ENCODE measurements around the gene TTC3.
"Not testable (repeated sequence)": the region's sequence is repeated elsewhere in the genome, so short reads cannot be mapped to it uniquely, and the experiment has no call there.

TTC3 gene

DNA sequence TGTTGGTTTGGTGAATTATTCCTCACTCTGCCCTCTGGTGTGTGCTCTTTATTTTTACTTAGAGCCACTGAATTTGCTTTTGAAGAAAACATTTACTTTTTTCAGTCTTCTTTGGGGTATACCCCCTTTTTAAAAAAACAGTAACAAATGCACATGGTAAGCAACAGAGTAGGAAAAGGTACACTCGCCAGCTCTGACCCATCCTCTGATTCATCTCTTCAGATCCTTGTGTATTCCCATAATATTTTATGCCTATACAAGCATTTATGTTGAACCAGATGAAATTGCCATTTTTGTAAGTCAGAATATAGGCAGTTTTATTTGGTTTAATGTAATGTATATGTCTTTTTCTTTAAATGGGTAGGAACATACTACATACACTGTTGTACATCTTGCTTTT, 28.3 kb downstream of the TTC3 start:
- FAIRE-seq, result no peak

DNA sequence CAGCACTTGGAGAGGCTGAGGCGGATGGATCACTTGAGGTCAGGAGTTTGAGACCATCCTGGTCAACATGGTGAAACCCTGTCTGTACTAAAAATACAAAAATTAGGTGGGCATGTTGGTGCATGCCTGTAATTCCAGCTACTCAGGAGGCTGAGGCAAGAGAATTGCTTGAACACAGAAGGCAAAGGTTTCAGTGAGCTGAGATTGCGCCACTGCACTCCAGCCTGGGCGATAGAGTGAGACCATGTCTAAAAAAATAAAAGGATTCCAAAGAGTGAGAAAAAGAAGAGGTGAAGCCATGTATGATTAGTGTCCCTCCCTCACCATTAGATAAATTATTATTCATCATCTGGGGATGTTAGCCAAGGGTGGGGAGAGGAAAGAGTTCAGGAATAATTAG, 29.7 kb downstream of the TTC3 start:
- not testable (repeated sequence) for FAIRE-seq

DNA sequence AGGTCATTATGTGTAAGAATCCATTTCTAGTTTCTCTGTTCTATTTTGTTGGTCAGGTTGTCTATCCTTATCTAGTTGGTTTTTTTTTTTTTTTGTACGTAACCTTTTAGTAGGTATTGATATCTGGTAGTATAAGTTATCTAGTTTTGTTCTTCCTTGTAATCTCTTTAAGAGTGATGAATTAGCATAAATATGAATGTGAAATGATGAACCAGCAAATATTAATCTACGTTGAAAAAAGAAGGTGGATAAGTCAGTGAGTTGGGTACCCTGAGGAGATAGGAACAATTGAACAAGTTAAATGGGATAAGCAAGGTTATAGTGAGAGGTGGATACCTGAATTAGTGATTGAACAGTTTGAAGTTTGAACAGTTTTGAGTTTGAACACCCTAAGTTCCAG, 33.9 kb downstream of the TTC3 start:
- no peak for FAIRE-seq

DNA sequence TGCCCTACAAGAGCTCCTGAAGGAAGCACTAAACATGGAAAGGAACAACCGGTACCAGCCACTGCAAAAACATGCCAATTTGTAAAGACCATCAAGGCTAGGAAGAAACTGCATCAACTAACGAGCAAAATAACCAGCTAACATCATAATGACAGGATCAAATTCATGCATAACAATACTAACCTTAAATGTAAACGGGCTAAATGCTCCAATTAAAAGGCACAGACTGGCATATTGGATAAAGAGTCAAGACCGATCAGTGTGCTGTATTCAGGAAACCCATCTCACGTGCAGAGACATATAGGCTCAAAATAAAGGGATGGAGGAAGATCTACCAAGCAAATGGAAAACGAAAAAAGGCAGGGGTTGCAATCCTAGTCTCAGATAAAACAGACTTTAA, 38.0 kb downstream of the TTC3 start:
- FAIRE-seq, result not testable (repeated sequence)

DNA sequence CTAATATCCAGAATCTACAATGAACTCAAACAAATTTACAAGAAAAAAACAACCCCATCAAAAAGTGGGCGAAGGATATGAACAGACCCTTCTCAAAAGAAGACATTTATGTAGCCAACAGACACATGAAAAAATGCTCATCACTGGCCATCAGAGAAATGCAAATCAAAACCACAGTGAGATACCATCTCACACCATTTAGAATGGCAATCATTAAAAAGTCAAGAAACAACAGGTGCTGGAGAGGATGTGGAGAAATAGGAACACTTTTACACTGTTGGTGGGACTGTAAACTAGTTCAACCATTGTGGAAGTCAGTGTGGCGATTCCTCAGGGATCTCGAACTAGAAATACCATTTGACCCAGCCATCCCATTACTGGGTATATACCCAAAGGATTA, 41.2 kb downstream of the TTC3 start:
- FAIRE-seq, result not testable (repeated sequence)

DNA sequence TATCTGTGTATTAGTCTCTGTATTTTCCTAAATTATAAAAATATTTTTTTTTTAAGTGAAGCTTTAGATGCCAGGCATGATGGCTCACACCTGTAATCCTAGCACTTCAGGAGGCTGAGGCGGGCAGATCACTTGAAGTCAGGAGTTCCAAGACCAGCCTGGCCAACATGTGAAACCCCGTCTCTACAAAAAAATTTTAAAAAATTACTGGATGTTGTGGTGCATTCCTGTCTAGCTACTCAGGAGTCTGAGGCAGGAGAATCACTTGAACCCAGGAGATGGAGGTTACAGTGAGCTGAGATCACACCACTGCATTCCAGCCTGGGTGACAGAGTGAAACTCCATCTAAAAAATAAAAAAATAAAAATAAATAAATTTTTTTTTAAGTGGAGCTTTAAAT, 43.4 kb downstream of the TTC3 start:
- FAIRE-seq, result not testable (repeated sequence)

DNA sequence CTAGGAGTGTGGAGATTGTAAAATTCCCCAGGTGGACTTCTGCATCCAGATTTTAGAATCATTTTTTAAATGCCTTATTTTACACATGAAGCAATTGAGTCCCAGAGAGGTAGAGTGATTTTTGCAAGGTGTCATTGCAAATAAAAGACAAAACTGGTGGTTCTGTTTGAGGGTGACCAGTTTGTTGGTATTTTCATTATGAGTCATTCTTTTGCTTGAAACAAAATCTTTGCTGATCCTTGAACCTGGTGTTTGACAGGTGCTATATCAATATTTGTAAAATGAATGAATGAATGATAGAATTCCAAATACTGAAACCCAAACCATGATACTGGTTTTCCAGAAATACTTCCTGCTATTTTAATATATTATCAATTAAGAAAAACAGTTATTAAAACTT, 44.1 kb downstream of the TTC3 start:
- no peak for FAIRE-seq

DNA sequence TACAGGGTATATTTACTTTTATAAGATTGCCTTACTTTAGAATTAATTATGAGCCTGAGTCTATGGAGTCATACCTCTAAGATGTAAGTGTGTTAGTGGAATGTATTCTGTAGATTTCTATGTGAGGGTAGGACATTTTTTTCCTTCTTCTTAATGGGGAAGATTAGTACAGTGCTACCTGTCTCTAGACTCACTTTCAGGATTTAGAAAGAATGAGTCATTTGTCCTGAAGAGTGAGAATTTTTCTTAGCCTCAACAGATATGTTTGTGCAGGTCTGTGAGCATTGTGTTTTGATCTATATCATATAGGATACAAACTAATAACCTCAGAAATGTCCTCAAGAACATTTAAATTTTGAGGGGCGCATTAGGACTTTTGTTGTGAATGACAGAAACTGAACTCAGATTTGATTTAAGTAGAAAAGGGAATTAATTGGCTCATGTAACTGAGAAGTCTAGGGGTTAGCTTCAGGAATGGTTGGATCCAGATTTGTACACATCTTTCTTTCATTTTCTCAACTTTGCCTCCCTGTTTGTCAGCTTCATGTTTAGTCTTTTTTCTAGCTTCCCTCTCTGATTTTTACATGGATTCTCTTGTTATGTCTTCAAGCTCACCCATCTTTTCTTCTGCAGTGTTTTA, 45.3 kb downstream of the TTC3 start:
- FAIRE-seq, result no peak

DNA sequence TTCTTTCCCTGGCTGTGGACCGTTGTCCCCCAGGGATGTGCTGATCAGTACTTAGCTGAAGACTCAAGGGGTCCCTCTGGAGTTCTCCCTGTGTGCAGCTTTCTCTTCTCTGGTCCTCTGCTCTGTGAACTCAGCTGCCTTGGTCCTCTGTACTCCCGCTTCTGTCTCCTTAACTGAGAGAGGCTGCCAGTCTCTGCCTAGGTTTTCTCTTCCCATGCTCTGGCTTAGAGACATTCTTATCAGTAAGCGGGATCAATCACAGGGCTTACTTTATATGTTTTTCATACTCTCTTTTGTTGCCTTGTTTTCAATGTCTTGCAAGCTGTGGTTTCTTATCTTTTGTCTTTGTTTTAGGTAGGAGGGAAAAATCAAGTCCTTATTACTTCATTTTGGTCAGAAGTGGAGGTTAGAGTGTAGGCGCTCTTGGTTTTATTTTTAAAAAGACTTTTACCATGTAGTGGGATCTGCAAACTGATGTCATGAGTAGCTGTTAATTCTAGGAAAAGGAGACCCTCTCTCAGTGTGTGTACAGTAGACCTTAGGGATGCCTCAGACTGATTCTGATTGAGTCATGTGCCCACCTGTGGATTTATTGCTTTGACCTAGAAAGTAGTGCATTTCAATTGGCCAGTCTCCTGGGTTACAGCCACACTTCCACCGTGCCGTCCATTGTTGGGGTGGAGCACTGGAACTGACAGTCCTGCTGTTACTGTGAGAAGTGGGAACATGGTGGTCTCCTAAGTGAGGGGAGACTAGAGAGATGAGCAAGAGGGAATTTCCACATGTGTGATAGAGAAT, 46.6 kb downstream of the TTC3 start:
- FAIRE-seq, result no peak

DNA sequence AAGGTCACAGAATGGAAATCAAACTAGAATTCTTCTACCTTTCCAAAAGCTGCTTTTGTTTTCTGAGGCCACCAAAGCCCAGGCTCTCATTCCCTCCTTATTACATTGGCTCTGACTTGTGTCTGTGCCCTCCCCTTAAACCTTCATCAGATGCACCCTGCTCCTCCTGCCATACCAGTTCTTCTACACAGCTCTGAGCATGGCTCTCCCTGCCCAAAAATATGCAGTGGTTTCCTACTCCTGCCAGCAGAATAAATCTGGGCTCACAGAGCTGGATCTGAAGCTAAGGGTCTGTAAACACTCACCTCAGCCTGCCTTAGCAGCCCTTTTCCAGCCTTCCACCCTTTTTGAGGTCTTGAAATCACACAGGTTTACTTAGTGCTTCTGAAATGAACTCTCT, 55.0 kb downstream of the TTC3 start:
- FAIRE-seq, result no peak

DNA sequence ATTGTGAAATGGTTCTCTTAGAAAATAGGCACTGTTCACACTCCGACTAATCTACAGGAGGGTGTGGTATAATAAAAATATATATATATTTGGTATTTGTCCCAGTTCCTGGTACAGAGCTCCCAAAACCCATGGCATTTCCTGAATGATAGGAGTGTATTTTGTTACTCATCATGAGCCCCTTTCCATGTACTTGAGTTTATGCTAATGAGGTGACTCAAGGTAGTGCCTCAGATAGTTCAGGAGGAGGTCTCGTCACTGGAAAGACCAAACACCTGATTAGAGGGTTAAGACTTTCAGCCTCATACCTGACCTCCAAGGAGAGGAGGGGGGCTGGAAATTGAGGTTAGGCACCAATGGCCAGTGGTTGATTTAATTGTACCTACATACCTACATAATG, 57.9 kb downstream of the TTC3 start:
- no peak for FAIRE-seq

DNA sequence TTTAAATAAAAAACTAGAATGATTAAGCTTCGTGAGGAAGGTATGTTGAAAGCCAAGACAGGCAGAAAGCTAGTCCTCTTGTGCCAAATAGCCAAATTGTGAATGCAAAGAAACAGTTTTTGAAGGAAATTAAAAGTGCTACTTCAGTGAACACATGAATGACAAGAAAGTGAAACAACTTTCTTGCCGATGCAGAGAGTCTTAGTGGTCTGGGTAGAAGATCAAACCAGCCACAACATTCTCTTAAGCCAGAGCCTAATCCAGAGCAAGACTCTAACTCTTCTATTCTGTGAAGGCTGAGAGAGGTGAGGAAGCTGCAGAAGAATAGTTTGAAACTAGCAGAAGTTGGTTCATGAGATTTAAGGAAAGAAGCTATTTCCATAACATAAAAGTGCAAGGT, 63.2 kb downstream of the TTC3 start:
- FAIRE-seq, result no peak

DNA sequence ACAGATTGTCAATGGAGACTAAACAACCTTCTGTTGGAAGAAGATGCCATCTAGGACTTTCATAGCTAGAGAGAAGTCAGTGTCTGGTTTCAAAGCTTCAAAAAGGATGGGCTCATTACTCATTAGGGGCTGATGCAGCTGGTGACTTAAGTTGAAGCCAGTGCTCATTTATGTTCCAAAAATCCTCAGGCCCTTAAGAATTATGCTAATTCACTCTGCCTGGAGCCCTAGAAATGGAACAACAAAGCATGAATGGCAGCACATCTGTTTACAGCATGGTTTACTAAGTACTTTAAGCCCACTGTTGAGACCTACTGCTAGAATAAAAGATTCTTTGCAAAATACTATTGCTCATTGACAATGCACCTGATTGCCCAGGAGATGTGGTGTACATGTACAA, 63.7 kb downstream of the TTC3 start:
- no peak for FAIRE-seq

DNA sequence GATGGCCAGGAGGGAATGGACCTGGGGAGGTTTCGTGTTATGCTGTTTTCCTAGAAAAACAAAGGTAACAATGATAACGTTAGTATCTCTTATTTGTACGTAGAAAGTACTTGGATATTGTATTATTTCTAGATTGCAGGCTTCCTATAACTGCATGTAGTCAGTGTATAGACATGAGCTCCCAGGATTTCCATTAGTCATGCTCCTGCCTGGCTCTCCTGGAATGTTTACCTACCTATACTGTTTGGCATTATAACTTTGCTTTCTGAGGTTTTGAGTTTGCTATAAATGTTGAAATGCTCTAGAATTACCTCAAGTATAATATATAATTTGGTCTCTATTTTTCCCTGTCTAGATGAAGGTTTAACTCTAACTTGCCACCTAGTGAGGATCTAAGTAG, 66.1 kb downstream of the TTC3 start:
- FAIRE-seq, result no peak

DNA sequence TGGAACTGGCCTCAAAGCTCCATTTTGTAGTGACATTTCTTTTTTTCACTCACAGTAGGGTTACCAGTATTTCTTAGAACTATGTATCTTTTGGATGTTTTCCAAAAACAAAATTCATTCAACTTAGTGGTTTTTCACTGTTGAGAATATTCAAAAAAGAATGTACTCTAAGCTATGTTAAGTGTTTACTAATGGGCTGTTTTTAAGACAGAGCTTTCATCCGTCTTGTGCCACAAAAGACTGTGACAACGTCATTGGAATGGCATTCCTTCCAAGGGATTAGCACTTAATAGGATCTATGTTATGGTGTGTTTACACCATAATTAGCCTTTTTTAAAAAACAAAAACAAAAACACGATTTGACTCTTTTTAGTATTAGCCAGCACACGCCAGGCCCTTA, 66.8 kb downstream of the TTC3 start:
- no peak for FAIRE-seq

DNA sequence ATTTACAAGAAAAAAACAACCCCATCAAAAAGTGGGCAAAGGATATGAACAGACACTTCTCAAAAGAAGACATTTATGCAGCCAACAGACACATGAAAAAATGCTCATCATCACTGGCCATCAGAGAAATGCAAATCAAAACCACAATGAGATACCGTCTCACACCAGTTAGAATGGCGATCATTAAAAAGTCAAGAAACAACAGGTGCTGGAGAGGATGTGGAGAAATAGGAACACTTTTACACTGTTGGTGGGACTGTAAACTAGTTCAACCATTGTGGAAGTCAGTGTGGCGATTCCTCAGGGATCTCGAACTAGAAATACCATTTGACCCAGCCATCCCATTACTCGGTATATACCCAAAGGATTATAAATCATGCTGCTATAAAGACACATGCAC, 70.3 kb downstream of the TTC3 start:
- FAIRE-seq, result not testable (repeated sequence)

DNA sequence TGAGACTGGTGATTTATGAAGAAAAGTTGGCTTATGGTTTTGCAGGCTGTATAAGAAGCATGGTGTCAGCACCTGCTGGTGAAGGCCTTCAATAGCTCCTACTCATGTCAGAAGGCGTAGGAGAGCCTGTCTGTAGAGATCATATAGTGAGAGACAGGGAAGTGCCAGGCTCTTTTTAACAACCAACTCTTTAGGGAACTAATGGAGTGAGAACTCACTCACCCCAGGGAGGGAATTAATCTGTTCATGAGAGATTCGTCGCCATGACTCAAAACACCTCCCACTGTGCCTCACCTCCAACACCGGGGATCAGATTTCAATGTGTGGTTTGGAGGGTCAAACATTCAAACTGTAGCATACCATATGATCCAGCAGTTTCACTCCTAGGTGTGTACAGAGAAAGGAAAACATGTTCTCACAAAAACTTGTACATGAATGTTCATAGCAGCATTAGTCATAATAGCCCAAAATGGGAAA, 72.6 kb downstream of the TTC3 start:
- no peak for FAIRE-seq

DNA sequence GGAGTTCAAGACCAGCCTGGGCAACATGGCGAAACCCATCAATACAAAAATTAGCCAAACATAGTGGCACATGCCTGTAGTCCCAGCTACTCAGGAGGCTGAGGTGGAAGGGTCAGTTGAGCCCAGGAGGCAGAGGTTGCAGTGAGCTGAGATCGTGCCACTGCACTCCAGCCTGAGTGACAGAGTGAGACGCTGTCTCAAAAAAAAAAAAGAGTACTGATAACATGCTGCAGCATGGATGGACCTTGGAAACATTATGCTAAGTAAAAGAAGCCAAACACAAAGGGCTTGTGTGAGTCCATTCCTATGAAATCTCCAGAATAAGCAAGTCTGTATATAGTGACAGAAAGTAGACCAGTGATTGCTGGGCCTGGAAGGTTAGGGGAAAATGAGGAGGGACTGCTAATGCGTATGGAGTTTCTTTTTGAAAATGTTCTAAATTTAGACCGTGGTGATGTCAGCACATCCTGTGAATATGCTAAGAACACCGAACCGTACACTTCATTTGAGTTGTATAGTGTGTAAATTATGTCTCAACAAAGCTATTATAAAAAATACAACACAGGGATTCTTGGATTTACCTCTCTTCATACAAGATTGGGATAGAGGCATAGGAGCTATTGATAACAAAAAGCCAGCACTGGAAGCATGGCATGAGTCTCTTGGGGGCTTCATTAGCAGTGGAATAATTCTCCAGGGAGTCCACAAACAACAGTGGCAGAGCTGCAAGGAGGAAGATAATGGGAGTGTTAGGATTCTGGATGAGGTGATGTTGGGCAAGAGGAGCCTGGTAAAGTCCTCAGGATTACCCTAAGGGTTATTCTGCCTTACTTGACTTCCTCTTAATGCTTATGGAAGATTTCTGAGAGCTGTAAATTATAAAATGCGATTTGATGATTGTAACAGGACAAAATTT, 73.5 kb downstream of the TTC3 start:
- no peak for FAIRE-seq

DNA sequence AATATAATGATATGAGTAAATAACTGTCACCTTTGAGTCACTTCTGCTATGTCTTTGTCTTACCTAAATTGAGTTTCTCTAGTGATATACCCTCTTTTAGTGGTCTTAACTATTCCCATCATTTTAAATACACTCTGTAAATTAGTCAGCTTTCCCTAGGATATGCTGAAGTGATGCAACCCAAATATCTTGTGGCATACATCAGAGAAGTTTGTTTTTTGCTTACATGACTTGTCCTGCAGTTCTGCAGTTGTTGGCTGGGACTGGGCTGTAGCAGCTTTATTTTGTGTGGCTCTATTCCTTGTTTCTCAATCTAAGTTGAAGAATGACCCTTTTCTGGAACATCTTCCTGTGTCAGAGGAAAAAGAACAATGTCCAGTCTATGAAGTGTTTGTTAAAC, 76.4 kb downstream of the TTC3 start:
- no peak for FAIRE-seq

DNA sequence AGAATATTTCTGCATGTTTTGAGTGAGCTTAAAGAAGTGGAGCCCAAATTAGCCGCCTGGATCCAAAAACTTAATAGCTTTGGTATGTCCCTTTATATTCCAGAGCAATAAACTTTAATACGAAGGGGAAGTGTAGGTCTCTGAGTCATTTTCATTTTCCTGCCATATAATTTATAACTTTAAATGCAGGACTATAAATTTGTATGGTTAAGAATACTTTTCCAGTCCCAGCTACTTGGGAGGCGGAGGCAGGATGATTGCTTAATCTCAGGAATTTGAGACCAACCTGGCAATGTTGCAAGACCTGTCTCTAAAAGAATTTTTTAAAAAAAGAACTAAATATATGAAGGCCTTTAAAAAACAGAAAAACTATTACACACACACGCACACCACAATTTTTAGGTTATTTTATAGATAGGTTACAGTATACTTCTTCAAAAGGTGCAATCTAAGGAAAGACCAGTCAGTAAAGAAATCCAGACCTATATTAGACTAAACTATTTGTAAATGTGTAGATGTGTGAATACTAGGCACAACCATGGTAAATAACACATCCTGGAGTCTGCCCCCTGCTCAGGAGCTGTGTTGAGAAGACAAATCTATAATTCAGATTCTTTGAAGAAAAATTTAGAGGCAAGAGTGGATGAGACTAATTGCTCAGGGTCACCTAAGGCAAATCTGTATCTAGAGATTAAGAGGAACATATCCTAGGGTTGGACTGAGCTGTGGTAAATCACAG, 80.3 kb downstream of the TTC3 start:
- FAIRE-seq, result no peak

DNA sequence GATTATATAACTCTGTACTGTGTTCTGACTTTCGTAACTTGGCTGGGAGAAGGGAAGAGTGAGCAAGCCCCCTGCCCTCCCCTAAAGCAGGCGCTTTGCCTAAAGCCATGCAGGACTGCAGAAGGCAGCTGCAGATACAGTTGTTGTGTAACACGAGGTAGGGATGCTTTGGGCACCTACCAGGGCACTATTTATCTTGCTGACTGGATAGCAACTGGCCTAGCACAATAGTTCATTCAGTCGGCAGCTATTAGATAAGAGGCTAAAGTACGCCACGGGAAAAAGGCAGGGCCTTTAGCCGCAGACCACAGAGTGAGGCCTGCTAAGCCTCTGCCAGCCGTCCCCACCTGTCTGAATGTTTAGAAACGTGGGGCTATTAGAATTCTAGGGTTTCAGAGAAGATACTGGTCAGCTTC, 80.9 kb downstream of the TTC3 start:
- no peak for FAIRE-seq

DNA sequence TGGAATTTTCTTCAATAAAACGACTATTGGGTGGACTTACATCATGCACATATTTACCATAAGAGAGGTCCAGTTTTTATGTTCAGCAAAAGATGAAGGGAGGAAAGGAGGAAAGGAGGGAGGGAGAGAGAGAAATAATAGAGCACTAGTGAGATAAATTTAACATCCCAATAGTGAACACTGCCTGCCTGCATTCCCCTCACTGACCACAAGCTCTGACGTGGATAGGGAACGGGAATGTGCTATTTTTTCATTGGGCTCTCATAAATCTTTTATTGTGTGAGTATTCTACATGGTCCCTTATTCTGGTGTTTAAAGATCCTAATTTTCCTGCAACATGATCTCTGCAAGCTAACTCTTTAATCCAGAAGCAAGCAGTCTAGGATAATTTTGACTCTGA, 82.1 kb downstream of the TTC3 start:
- no peak for FAIRE-seq

DNA sequence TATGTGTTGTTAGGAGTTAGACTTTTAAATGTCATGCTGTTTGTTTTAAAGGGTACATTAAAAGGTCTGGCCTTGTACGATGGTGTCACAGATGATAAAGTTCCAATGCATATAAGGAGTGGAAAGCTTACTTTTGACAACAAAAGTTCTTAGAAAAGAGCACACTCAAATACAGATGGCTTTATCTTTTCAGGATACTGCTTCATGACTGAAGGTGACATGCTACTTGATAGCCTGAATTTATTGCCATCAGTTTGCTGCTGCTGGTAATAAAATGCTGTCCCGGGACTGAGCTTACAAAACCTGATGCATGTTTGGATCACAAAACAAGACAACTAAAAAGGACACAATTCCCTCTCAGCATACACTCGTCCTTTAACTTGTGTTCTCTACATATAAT, 84.9 kb downstream of the TTC3 start:
- no peak for FAIRE-seq

All from A204.1 (cell line).